ENCODE measurements around the gene C3orf18.

DNA sequence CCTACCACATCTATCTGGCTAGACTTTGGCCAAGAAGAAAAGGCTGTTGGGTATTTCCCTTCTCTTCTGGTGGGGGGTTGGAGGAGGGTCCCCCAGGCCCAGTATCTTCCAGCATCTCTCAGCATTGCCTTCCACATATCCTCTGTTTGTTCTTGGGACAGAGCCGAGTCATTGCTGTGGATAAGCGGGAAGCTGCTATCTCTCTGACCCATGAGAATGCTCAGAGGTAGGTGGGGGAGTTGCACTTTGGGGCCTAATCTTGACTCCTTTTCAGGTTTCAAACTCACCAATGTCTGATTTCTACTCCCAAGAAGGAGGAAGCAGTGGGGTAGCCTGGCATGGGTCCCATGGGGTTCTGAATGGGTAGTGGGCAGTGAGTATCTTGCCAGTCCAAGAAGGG is 9.8 kb upstream of the C3orf18 start:
- TF ChIP-seq, protein P1, sequence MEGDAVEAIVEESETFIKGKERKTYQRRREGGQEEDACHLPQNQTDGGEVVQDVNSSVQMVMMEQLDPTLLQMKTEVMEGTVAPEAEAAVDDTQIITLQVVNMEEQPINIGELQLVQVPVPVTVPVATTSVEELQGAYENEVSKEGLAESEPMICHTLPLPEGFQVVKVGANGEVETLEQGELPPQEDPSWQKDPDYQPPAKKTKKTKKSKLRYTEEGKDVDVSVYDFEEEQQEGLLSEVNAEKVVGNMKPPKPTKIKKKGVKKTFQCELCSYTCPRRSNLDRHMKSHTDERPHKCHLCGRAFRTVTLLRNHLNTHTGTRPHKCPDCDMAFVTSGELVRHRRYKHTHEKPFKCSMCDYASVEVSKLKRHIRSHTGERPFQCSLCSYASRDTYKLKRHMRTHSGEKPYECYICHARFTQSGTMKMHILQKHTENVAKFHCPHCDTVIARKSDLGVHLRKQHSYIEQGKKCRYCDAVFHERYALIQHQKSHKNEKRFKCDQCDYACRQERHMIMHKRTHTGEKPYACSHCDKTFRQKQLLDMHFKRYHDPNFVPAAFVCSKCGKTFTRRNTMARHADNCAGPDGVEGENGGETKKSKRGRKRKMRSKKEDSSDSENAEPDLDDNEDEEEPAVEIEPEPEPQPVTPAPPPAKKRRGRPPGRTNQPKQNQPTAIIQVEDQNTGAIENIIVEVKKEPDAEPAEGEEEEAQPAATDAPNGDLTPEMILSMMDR (IDR thresholded peaks at IDR 0.05): no peak
- no peak for TF ChIP-seq POLR2AphosphoS5 (IDR thresholded peaks at IDR 0.05)

Data from transverse colon (tissue), 4 donors.